Caco-2 (cell line): ENCODE data around the gene GMPS. TPM values are rescaled to one million over a fixed set of nuclear protein-coding genes. Genes with fewer than 3 reads are reported as not detected.

Experiments used
- BruUV-seq: library from RNA; stranded (reverse); fragments of 400-500 nt; replicated peaks from 2 replicates; lab custom pipeline; 2021; lab: Mats Ljungman, UMichigan
- CTCF ChIA-PET: fragments of 300-600 bp; sonication (Branson Sonifier 250); formaldehyde crosslinking; loops from one replicate; lab custom pipeline; 2022; ENCODE audit warnings: antibody characterized with exemption; lab: Charles Lee
- POLR2A ChIA-PET: fragments of 300-600 bp; sonication (Branson Sonifier 250); formaldehyde crosslinking; loops from one replicate; lab custom pipeline; 2022; ENCODE audit warnings: antibody characterized with exemption; lab: Charles Lee
- DNase-seq, 2 experiments: peaks; one replicate each; pipeline versions ENCODE4 v3.0.0 to v3.0.0-alpha.2; 2020 to 2022
- H3K27me3 ChIP-seq: replicated peaks from 2 replicates; pipeline ENCODE4 v1.6.0; 2011; ENCODE audit warnings: low read length; ENCODE audit not compliant: control insufficient read depth, insufficient read depth
- H3K36me3 ChIP-seq: 2 replicates; pipeline ENCODE4 v1.5.1; 2011; ENCODE audit warnings: low read length; ENCODE audit not compliant: control insufficient read depth, insufficient read depth
- H3K4me1 ChIP-seq: fragments of 250-450 bp; sonication (Bioruptor Pico); 2 replicates; pipeline ENCODE4 v1.5.1; 2020; ENCODE audit warnings: mild to moderate bottlenecking
- H3K4me3 ChIP-seq: 2 replicates; pipeline ENCODE4 v1.5.1; 2011; ENCODE audit warnings: low read depth, mild to moderate bottlenecking, control low read depth, low read length
- H3K9me3 ChIP-seq: fragments of 250-450 bp; sonication (Bioruptor Pico); 2 replicates; pipeline ENCODE4 v1.5.1; 2020; ENCODE audit warnings: mild to moderate bottlenecking, moderate library complexity
- H3K27ac Mint-ChIP-seq: one replicate; pipeline ENCODE4 v1.8.0; 2022; ENCODE audit warnings: mixed read lengths; ENCODE audit not compliant: unreplicated experiment
- H3K27me3 Mint-ChIP-seq: one replicate; pipeline ENCODE4 v1.8.0; 2022; ENCODE audit warnings: mixed read lengths; ENCODE audit not compliant: insufficient read depth, unreplicated experiment
- H3K36me3 Mint-ChIP-seq: one replicate; pipeline ENCODE4 v1.8.0; 2022; ENCODE audit warnings: mild to moderate bottlenecking, mixed read lengths; ENCODE audit not compliant: insufficient read depth, unreplicated experiment
- H3K4me1 Mint-ChIP-seq: one replicate; pipeline ENCODE4 v1.8.0; 2022; ENCODE audit warnings: low read depth, mixed read lengths; ENCODE audit not compliant: unreplicated experiment
- H3K4me3 Mint-ChIP-seq: one replicate; pipeline ENCODE4 v1.8.0; 2022; ENCODE audit warnings: mild to moderate bottlenecking, moderate library complexity, mixed read lengths; ENCODE audit not compliant: unreplicated experiment
- H3K9me3 Mint-ChIP-seq: one replicate; pipeline ENCODE4 v1.8.0; 2022; ENCODE audit warnings: mixed read lengths; ENCODE audit not compliant: unreplicated experiment
- intact Hi-C: fragments of 100-400 bp; cut with micrococcal nuclease; formaldehyde crosslinking; loops from one replicate; pipeline ENCODE4 v1.10.0; 2022; ENCODE audit not compliant: unreplicated experiment
- total RNA-seq: library from RNA; stranded (reverse); gene quantifications from 2 replicates; pipeline ENCODE4 v1.2.3, GENCODE V29; 2022
- TF ChIP-seq, protein P1 (sequence below), 2 experiments: fragments of 200-600 bp in 1 of 2; IDR thresholded peaks; 1 replicate in 1 of 2; 2 replicates in 1 of 2; pipeline versions ENCODE4 v1.5.1 to v1.8.0; 2011 to 2022; ENCODE audit warnings: antibody characterized with exemption in 1 of 2, control low read depth in 1 of 2, inconsistent platforms in 1 of 2, low read depth in 1 of 2, low read length in 1 of 2, mild to moderate bottlenecking in 1 of 2, moderate library complexity in 1 of 2; ENCODE audit not compliant: insufficient read depth in 1 of 2, severe bottlenecking in 1 of 2, unreplicated experiment in 1 of 2

GMPS gene
- total RNA-seq, 1 experiment from 2014 or later = 102 TPM

GRCh38 chr3:155908605-155909004 is 38.2 kb downstream of the GMPS start:
- intact Hi-C loops = no loop called here
- H3K9me3 Mint-ChIP-seq = no peaks in the 10 kb centered on the region
- BruUV-seq = no TSS peak
- Histone ChIP-seq H3K27me3 (no peaks in the 10 kb centered on the region), H3K4me3 (no peak overlapping the region), H3K9me3 (no peaks in the 10 kb centered on the region), H3K4me1 (no peaks in the 10 kb centered on the region), H3K36me3 (no peaks in the 10 kb centered on the region; the same call in 1 of the 2 replicates)
- ChIA-PET CTCF (no interaction called here), POLR2A (no interaction called here)
- peaks cover 32% of the 10 kb centered on the region for H3K36me3 Mint-ChIP-seq
- no peaks in the 10 kb centered on the region for H3K4me1 Mint-ChIP-seq
- TF ChIP-seq, protein P1, sequence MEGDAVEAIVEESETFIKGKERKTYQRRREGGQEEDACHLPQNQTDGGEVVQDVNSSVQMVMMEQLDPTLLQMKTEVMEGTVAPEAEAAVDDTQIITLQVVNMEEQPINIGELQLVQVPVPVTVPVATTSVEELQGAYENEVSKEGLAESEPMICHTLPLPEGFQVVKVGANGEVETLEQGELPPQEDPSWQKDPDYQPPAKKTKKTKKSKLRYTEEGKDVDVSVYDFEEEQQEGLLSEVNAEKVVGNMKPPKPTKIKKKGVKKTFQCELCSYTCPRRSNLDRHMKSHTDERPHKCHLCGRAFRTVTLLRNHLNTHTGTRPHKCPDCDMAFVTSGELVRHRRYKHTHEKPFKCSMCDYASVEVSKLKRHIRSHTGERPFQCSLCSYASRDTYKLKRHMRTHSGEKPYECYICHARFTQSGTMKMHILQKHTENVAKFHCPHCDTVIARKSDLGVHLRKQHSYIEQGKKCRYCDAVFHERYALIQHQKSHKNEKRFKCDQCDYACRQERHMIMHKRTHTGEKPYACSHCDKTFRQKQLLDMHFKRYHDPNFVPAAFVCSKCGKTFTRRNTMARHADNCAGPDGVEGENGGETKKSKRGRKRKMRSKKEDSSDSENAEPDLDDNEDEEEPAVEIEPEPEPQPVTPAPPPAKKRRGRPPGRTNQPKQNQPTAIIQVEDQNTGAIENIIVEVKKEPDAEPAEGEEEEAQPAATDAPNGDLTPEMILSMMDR (IDR thresholded peaks at IDR 0.05; ENCODE audit: insufficient read depth in 1 of 2, low read depth in 1 of 2, low read length in 1 of 2, severe bottlenecking in 1 of 2, unreplicated experiment in 1 of 2) = no peak
- no peak overlapping the region for H3K27ac Mint-ChIP-seq
- no peak overlapping the region for H3K4me3 Mint-ChIP-seq
- no peaks in the 10 kb centered on the region for H3K27me3 Mint-ChIP-seq
- no peak for DNase-seq

- Mint-ChIP-seq H3K4me3 (no peak overlapping the region), H3K27ac (no peak overlapping the region), H3K27me3 (no peaks in the 10 kb centered on the region), H3K4me1 (no peaks in the 10 kb centered on the region), H3K9me3 (no peaks in the 10 kb centered on the region), H3K36me3 (peaks cover 61% of the 10 kb centered on the region)
- no peaks in the 10 kb centered on the region for H3K27me3 ChIP-seq
- no peaks in the 10 kb centered on the region for H3K9me3 ChIP-seq
- H3K4me3 ChIP-seq = no peak overlapping the region
- BruUV-seq = no TSS peak
- ChIA-PET POLR2A (no interaction called here), CTCF (no interaction called here)
- TF ChIP-seq, protein P1 (IDR thresholded peaks at IDR 0.05; ENCODE audit: insufficient read depth in 1 of 2, low read depth in 1 of 2, low read length in 1 of 2, severe bottlenecking in 1 of 2, unreplicated experiment in 1 of 2) = no peak
- H3K36me3 ChIP-seq = no peaks in the 10 kb centered on the region; the same call in none of the 2 replicates
- no peak for DNase-seq
- intact Hi-C loops = no loop called here
- no peaks in the 10 kb centered on the region for H3K4me1 ChIP-seq
Observed at GRCh38 chr3:155912090-155912489, 41.6 kb downstream of the GMPS start.

DNA sequence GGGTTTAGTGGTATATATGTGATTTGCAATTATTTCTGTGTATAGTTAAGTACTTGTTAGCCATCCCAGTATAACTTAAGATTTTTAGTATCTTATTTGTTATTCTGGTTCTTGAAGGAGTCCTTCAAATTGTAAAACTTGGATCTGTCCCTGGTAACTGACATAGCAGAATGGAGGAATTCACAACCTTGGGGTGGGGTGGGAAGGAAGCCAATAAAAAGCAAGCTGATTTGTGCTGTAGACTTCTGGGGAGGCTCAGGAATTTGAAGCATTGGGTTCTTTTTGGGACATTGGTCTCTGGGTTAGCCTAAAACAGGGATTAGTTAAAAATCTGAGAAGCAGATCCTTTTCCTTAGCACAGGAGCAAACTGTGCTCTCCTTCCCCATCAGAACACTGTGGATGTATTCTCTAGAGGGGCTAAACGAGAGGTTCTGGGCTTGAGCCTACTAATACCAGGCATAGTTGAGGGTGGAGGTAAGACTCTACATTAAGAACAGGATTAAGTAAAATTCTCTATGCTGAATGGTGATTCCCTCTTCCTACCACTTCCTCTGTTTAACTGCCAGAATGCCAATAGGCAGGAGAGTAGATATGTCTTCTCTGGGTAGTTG is 42.2 kb downstream of the GMPS start:
- TF ChIP-seq, protein P1 (IDR thresholded peaks at IDR 0.05; ENCODE audit: insufficient read depth in 1 of 2, low read depth in 1 of 2, low read length in 1 of 2, severe bottlenecking in 1 of 2, unreplicated experiment in 1 of 2) = no peak
- intact Hi-C loops = no loop called here
- H3K27ac Mint-ChIP-seq = no peak overlapping the region
- Histone ChIP-seq H3K4me3 (no peak overlapping the region), H3K9me3 (no peaks in the 10 kb centered on the region), H3K36me3 (no peaks in the 10 kb centered on the region; the same call in none of the 2 replicates), H3K4me1 (no peaks in the 10 kb centered on the region), H3K27me3 (no peaks in the 10 kb centered on the region)
- H3K4me3 Mint-ChIP-seq = no peak overlapping the region
- no peaks in the 10 kb centered on the region for H3K27me3 Mint-ChIP-seq
- H3K36me3 Mint-ChIP-seq = peaks cover 67% of the 10 kb centered on the region
- CTCF ChIA-PET = interaction anchor here (1.0 kb wide), 1 partner anchor 107 kb away, joined by 3 read pairs; the partner anchor contains the start of gene C3orf33
- POLR2A ChIA-PET = no interaction called here
- BruUV-seq = no TSS peak
- DNase-seq = no peak
- H3K4me1 Mint-ChIP-seq = no peaks in the 10 kb centered on the region
- no peaks in the 10 kb centered on the region for H3K9me3 Mint-ChIP-seq
